ENCODE data around the gene TRAPPC11. TPM values are rescaled to one million over a fixed set of nuclear protein-coding genes. Genes with fewer than 3 reads are reported as not detected.

The TRAPPC11 gene
- total and polyA plus RNA-seq, 2 donors (not counting 1 experiment from before 2014, with no cell fraction given) = 36.4 to 46.6 TPM

DNA sequence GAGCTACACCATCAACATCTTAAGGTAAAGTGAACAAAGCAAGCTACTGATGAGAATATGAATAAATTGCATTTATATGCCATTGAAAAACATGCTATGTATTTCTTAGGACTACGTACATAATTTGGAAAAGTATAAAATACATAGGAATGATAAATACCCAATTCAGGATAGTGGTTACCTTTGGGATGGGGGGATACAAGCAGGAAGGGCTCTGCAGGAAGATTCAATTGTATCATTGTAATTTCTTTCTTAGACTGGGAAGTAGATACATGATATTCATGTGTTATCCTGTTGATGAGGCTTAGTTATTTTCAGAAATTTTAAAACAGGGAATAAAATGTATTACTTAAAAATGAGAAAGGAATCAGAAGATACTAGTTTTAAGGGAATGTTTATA is 43.4 kb downstream of the TRAPPC11 start:
- Histone ChIP-seq H3K36me3 (ENCODE audit: control insufficient read depth, insufficient read depth, low read length) (peaks cover 6% of the 10 kb centered on the region), H3K4me3 (replicated peaks in 1 of 4; ENCODE audit: control extremely low read depth in 1 of 4, insufficient read depth in 1 of 4, low read depth in 3 of 4, low read length in 4 of 4) (no peak overlapping the region)

DNA sequence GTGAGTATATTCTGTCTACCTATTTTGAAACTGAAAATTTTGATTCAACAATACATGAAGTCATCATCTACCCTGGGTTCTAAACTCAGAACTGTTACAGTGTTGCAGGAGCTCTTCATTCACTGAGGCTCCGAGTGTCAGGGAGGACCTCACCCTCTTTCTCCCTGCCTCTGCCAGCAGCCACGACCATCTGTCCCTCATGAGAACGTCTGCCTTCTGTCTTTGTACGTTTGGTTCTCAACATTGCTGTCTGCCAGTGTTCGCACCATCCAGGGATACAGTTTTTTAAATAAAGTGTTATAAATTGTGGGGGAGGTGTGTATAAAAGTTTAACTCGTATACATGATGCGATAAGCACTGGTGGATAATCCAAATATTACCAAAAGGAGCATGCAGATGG is 55.5 kb downstream of the TRAPPC11 start:
- H4K20me1 ChIP-seq (ENCODE audit: control insufficient read depth, extremely low read depth, insufficient read depth, low read length) = no peaks in the 10 kb centered on the region
- H3K27me3 ChIP-seq (ENCODE audit: control insufficient read depth, insufficient read depth, low read length) = no peaks in the 10 kb centered on the region
- H3K79me2 ChIP-seq (ENCODE audit: control insufficient read depth, insufficient read depth, low read length) = no peaks in the 10 kb centered on the region
- H3K4me1 ChIP-seq (ENCODE audit: control insufficient read depth, extremely low read depth, insufficient read depth, low read length) = no peaks in the 10 kb centered on the region
- no peak for DNase-seq (ENCODE audit: low read depth in 2 of 2)
- H3K4me3 ChIP-seq (replicated peaks in 1 of 4; ENCODE audit: control extremely low read depth in 1 of 4, insufficient read depth in 1 of 4, low read depth in 3 of 4, low read length in 4 of 4) = no peak overlapping the region
- no peak overlapping the region for H3K9ac ChIP-seq (ENCODE audit: insufficient read depth, low read length)
- H2AFZ ChIP-seq (ENCODE audit: low read length) = no peak overlapping the region
- H3K9me3 ChIP-seq (ENCODE audit: control insufficient read depth, insufficient read depth, low read depth, low read length) = no peaks in the 10 kb centered on the region
- H3K27ac ChIP-seq (ENCODE audit: insufficient read depth, low read length) = no peak overlapping the region
- H3K36me3 ChIP-seq (ENCODE audit: control insufficient read depth, insufficient read depth, low read length) = peaks cover 3% of the 10 kb centered on the region
- TF ChIP-seq, protein P1, sequence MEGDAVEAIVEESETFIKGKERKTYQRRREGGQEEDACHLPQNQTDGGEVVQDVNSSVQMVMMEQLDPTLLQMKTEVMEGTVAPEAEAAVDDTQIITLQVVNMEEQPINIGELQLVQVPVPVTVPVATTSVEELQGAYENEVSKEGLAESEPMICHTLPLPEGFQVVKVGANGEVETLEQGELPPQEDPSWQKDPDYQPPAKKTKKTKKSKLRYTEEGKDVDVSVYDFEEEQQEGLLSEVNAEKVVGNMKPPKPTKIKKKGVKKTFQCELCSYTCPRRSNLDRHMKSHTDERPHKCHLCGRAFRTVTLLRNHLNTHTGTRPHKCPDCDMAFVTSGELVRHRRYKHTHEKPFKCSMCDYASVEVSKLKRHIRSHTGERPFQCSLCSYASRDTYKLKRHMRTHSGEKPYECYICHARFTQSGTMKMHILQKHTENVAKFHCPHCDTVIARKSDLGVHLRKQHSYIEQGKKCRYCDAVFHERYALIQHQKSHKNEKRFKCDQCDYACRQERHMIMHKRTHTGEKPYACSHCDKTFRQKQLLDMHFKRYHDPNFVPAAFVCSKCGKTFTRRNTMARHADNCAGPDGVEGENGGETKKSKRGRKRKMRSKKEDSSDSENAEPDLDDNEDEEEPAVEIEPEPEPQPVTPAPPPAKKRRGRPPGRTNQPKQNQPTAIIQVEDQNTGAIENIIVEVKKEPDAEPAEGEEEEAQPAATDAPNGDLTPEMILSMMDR (conservative IDR thresholded peaks at IDR 0.05 in 1 of 2, IDR thresholded peaks at IDR 0.05 in 1 of 2; ENCODE audit: low read depth in 1 of 2, low read length in 2 of 2) = no peak
- TF ChIP-seq EZH2 (IDR thresholded peaks at IDR 0.05; ENCODE audit: low read length, missing control alignments) = no peak
- no peak overlapping the region for H3K4me2 ChIP-seq (ENCODE audit: extremely low read depth, insufficient read depth, low read length)

More for the DNA sequence above, 43.4 kb downstream of the TRAPPC11 start:
- Histone ChIP-seq H3K4me2 (ENCODE audit: extremely low read depth, insufficient read depth, low read length) (no peak overlapping the region), H3K9ac (ENCODE audit: insufficient read depth, low read length) (no peak overlapping the region), H3K79me2 (ENCODE audit: control insufficient read depth, insufficient read depth, low read length) (no peaks in the 10 kb centered on the region), H3K27ac (ENCODE audit: insufficient read depth, low read length) (no peak overlapping the region), H3K9me3 (ENCODE audit: control insufficient read depth, insufficient read depth, low read depth, low read length) (no peaks in the 10 kb centered on the region), H3K27me3 (ENCODE audit: control insufficient read depth, insufficient read depth, low read length) (no peaks in the 10 kb centered on the region), H4K20me1 (ENCODE audit: control insufficient read depth, extremely low read depth, insufficient read depth, low read length) (no peaks in the 10 kb centered on the region), H2AFZ (ENCODE audit: low read length) (no peak overlapping the region), H3K4me1 (ENCODE audit: control insufficient read depth, extremely low read depth, insufficient read depth, low read length) (no peaks in the 10 kb centered on the region)
- TF ChIP-seq, protein P1 (conservative IDR thresholded peaks at IDR 0.05 in 1 of 2, IDR thresholded peaks at IDR 0.05 in 1 of 2; ENCODE audit: low read depth in 1 of 2, low read length in 2 of 2) = no peak
- TF ChIP-seq EZH2 (IDR thresholded peaks at IDR 0.05; ENCODE audit: low read length, missing control alignments) = no peak
- DNase-seq (ENCODE audit: low read depth in 2 of 2) = no peak

DNA sequence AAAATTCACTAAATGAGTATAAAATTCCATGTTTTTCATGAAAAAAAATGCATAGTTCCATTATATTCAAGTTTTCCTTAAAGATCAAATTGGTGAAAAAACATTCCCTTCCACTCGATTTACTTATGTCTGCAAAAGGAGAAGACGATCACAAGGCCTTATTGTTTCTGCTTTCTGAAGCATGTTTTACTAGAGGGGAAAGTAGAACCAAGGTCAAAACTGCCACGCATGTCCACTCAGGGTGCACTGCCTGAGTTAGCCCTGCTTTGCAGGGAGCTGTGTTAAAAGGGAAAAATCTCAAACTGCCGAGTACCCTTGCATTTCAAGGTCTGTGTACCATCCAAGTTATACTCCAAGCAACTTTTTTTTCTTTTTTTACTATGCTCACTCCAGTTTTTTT is 57.2 kb downstream of the TRAPPC11 start:
- no peaks in the 10 kb centered on the region for H3K9me3 ChIP-seq (ENCODE audit: control insufficient read depth, insufficient read depth, low read depth, low read length)
- no peak for DNase-seq (ENCODE audit: low read depth in 2 of 2)
- H3K9ac ChIP-seq (ENCODE audit: insufficient read depth, low read length) = no peak overlapping the region
- H3K36me3 ChIP-seq (ENCODE audit: control insufficient read depth, insufficient read depth, low read length) = peaks cover 3% of the 10 kb centered on the region
- no peaks in the 10 kb centered on the region for H3K79me2 ChIP-seq (ENCODE audit: control insufficient read depth, insufficient read depth, low read length)
- TF ChIP-seq EZH2 (IDR thresholded peaks at IDR 0.05; ENCODE audit: low read length, missing control alignments) = no peak
- TF ChIP-seq, protein P1 (conservative IDR thresholded peaks at IDR 0.05 in 1 of 2, IDR thresholded peaks at IDR 0.05 in 1 of 2; ENCODE audit: low read depth in 1 of 2, low read length in 2 of 2) = no peak
- H3K4me2 ChIP-seq (ENCODE audit: extremely low read depth, insufficient read depth, low read length) = no peak overlapping the region
- no peak overlapping the region for H3K4me3 ChIP-seq (replicated peaks in 1 of 4; ENCODE audit: control extremely low read depth in 1 of 4, insufficient read depth in 1 of 4, low read depth in 3 of 4, low read length in 4 of 4)
- no peaks in the 10 kb centered on the region for H3K4me1 ChIP-seq (ENCODE audit: control insufficient read depth, extremely low read depth, insufficient read depth, low read length)
- H4K20me1 ChIP-seq (ENCODE audit: control insufficient read depth, extremely low read depth, insufficient read depth, low read length) = no peaks in the 10 kb centered on the region
- H3K27ac ChIP-seq (ENCODE audit: insufficient read depth, low read length) = no peak overlapping the region
- no peak overlapping the region for H2AFZ ChIP-seq (ENCODE audit: low read length)
- no peaks in the 10 kb centered on the region for H3K27me3 ChIP-seq (ENCODE audit: control insufficient read depth, insufficient read depth, low read length)

Measured in fibroblast of lung (primary cell).